Hepatic stellate cell (primary cell): ENCODE data around the gene ALG1.
"Not testable (repeated sequence)": the region's sequence is repeated elsewhere in the genome, so short reads cannot be mapped to it uniquely, and the experiment has no call there.

Experiments used
- DNase-seq: peaks from one replicate; pipeline ENCODE4 v3.0.0; 2011; ENCODE audit warnings: low spot score

The ALG1 gene

GRCh38 chr16:5099174-5099573 is 27.5 kb downstream of the ALG1 start:
- DNase-seq, result not testable (repeated sequence)

GRCh38 chr16:5103296-5104032 is 31.8 kb downstream of the ALG1 start:
- DNase-seq, result not testable (repeated sequence)

- DNase-seq, result not testable (repeated sequence)
Observed at GRCh38 chr16:5105039-5105438, 33.4 kb downstream of the ALG1 start.

GRCh38 chr16:5108505-5109158 is 37.0 kb downstream of the ALG1 start:
- no peak for DNase-seq

- not testable (repeated sequence) for DNase-seq
Observed at GRCh38 chr16:5110933-5111332, 39.3 kb downstream of the ALG1 start.

- not testable (repeated sequence) for DNase-seq
Observed at GRCh38 chr16:5116780-5117295, 45.2 kb downstream of the ALG1 start.

- DNase-seq, result not testable (repeated sequence)
Observed at GRCh38 chr16:5117300-5118087, 45.9 kb downstream of the ALG1 start.

- not testable (repeated sequence) for DNase-seq
Observed at GRCh38 chr16:5131467-5132004, 59.9 kb downstream of the ALG1 start.

- not testable (repeated sequence) for DNase-seq
Observed at GRCh38 chr16:5132915-5133600, 61.4 kb downstream of the ALG1 start.

GRCh38 chr16:5134739-5135452 is 63.3 kb downstream of the ALG1 start:
- not testable (repeated sequence) for DNase-seq
